ENCODE data around the gene IRF2BPL. TPM values are rescaled to one million over a fixed set of nuclear protein-coding genes. Genes with fewer than 3 reads are reported as not detected.

The IRF2BPL gene
- total and polyA plus RNA-seq, 12 donors, result 6.5 to 104 (median 82.5) TPM

DNA sequence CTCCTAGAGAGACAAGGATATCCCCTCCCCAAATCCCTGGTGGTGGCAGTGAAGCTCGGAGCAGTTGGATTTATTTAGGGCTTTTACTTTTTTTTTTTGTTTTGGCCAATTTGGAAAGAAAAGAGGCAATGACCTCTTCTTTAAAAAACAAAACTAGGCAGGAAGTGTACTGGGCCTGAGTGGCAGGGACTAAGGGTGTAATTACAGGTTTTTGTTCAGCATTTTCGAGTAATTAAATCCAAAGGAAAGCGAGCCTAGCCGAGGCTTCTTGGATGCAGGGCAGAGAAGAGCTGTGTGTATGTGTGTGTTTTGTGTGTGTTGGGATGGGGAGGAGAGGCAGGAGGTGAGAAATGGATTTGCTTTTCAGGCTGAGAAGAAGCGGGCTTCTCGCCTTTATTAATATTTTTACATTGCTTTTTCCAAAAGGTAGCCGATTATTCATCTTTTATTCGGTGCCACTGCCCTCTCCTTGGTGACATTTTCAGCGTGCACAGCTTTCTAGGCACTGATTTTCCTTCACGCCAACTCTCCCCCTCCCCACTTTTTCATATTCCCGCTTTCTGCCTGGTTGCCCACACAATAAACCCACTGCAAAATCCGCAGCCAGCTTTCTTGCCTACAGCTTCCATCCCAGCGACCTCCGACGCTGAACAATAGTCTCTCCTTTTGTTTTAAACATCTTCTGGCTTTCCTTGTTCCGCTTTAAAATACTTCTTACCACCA is 8.9 kb upstream of the IRF2BPL start:
- Histone ChIP-seq H3K27ac (peak overlapping the region in 3 of 5 donors; percentile 96 to 100 (median 99)), H3K4me1 (replicated peaks in 1 of 2) (peaks cover 58 to 78% of the 10 kb centered on the region in 2 donors), H3K36me3 (replicated peaks in 1 of 2) (no peaks in the 10 kb centered on the region), H3K4me3 (no peak overlapping the region), H3K27me3 (no peaks in the 10 kb centered on the region), H3K9me3 (replicated peaks in 1 of 3) (no peaks in the 10 kb centered on the region)
- WGBS, 4 donors, result 73 to 75% (median 73%) methylated on average over 16 of the region's 16 CpGs
- DNase-seq, result no peak
- TF ChIP-seq POLR2A (IDR thresholded peaks at IDR 0.05) (no peak), CTCF (IDR thresholded peaks at IDR 0.05) (no peak)
- intact Hi-C loops (cut with DNase I), result no loop called here

DNA sequence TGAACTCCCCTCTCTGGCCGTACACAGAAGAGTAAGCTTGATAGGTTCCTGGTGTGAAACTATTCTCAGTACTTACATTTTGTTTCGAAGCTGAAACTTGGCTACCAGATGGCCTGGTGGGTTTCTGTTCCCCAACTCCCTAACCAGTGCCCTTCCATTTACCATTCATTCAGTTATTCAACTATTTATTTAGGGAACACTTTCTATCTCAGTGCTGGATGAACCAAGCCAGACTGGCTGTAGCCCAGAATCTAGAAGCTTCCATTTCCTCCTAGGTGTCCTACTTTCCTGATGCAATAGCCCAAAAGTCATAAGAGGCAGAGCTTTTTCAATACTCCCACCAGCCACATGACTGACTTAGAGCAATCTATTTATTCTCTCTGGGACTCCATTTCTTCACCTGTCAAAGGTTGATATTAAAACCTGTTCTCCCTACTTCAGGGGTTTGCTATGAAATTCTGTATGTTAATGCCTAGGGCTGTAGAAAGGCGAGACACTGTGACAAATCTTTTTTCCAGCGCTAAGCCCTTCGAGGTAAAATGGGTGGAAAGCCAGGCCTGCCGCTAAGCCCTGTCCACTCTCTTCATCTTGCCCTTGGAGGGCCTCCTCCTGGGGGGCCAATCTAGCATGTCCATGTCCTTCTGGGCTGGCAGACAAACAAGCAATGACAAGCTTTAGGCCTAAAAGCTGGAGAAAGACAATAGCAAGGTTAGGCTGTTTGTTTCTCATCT is 8.1 kb upstream of the IRF2BPL start:
- 75 to 80% (median 78%) methylated on average over 6 of the region's 6 CpGs for WGBS, 4 donors
- Histone ChIP-seq H3K9me3 (replicated peaks in 1 of 3) (no peaks in the 10 kb centered on the region), H3K27me3 (no peaks in the 10 kb centered on the region), H3K4me1 (replicated peaks in 1 of 2) (peaks cover 56 to 78% of the 10 kb centered on the region in 2 donors), H3K36me3 (replicated peaks in 1 of 2) (no peaks in the 10 kb centered on the region), H3K27ac (peak overlapping the region in 3 of 5 donors; percentile 96 to 100 (median 99)), H3K4me3 (no peak overlapping the region)
- intact Hi-C loops (cut with DNase I), result no loop called here
- DNase-seq, result no peak
- TF ChIP-seq POLR2A (IDR thresholded peaks at IDR 0.05) (no peak), CTCF (IDR thresholded peaks at IDR 0.05) (no peak)

- H3K4me1 ChIP-seq (replicated peaks in 1 of 2), result peaks cover 51 to 81% of the 10 kb centered on the region in 2 donors
- no peak for DNase-seq
- H3K36me3 ChIP-seq (replicated peaks in 1 of 2), result no peaks in the 10 kb centered on the region
- no peak overlapping the region for H3K4me3 ChIP-seq
- H3K9me3 ChIP-seq (replicated peaks in 1 of 3), result no peaks in the 10 kb centered on the region
- intact Hi-C loops (cut with DNase I), result no loop called here
- no peak for TF ChIP-seq POLR2A (IDR thresholded peaks at IDR 0.05)
- no peak for TF ChIP-seq CTCF (IDR thresholded peaks at IDR 0.05)
- no peaks in the 10 kb centered on the region for H3K27me3 ChIP-seq
- WGBS, 4 donors, result 86 to 91% (median 90%) methylated on average over 4 of the region's 4 CpGs
- peak overlapping the region in 1 of 5 donors; percentile 99 for H3K27ac ChIP-seq
Observed at GRCh38 chr14:77035267-77035666, 6.8 kb upstream of the IRF2BPL start.

Data from adrenal gland (tissue), 12 donors.